ENCODE results near the gene FOXL3.

FOXL3 gene

GRCh38 chr7:305410-306151 is 15.6 kb downstream of the FOXL3 start:
- no peak overlapping the region for H4K8ac ChIP-seq (ENCODE audit: low read depth, low read length)
- no peak overlapping the region for H3K9ac ChIP-seq (ENCODE audit: low read length)
- no peaks in the 10 kb centered on the region for H3K79me1 ChIP-seq (ENCODE audit: low read length)
- no peaks in the 10 kb centered on the region for H3K27me3 ChIP-seq (ENCODE audit: insufficient read depth, low read length, poor library complexity)
- H3K27ac ChIP-seq (ENCODE audit: low read depth, low read length), result no peak overlapping the region
- no peak overlapping the region for H3K4me3 ChIP-seq (ENCODE audit: low read length)
- H3K23ac ChIP-seq (ENCODE audit: low read length), result no peak overlapping the region
- H3K4me2 ChIP-seq (ENCODE audit: low read length), result no peak overlapping the region
- no peaks in the 10 kb centered on the region for H3K4me1 ChIP-seq (ENCODE audit: control insufficient read depth, low read depth, low read length)
- H4K5ac ChIP-seq (ENCODE audit: low read length), result no peak overlapping the region
- no peak overlapping the region for H3K18ac ChIP-seq (ENCODE audit: low read length)
- no peak overlapping the region for H2AK5ac ChIP-seq (ENCODE audit: low read length)
- DNase-seq, result no peak
- no CpG with 5 or more reads among the region's 35 CpGs for WGBS (ENCODE audit: extremely low coverage, insufficient coverage, low lambda C conversion rate)
- H3K79me2 ChIP-seq (ENCODE audit: control insufficient read depth, insufficient read depth, low read length), result no peaks in the 10 kb centered on the region
- no peak overlapping the region for H3K4ac ChIP-seq (ENCODE audit: low read depth, low read length)
- no peaks in the 10 kb centered on the region for H3K36me3 ChIP-seq (ENCODE audit: control insufficient read depth, insufficient read depth, low read length)
- no peak overlapping the region for H2BK5ac ChIP-seq (ENCODE audit: low read length)
- no peak overlapping the region for H2BK120ac ChIP-seq (ENCODE audit: low read depth, low read length)
- H2BK15ac ChIP-seq (replicated peaks; ENCODE audit: low read depth), result no peak overlapping the region
- H3K56ac ChIP-seq (ENCODE audit: low read length), result no peak overlapping the region

GRCh38 chr7:307970-308369 is 18.0 kb downstream of the FOXL3 start:
- no peak overlapping the region for H3K4me3 ChIP-seq (ENCODE audit: low read length)
- H3K27me3 ChIP-seq (ENCODE audit: insufficient read depth, low read length, poor library complexity), result no peaks in the 10 kb centered on the region
- H3K79me1 ChIP-seq (ENCODE audit: low read length), result no peaks in the 10 kb centered on the region
- H2BK120ac ChIP-seq (ENCODE audit: low read depth, low read length), result no peak overlapping the region
- H3K79me2 ChIP-seq (ENCODE audit: control insufficient read depth, insufficient read depth, low read length), result no peaks in the 10 kb centered on the region
- H2BK15ac ChIP-seq (replicated peaks; ENCODE audit: low read depth), result no peak overlapping the region
- H2BK5ac ChIP-seq (ENCODE audit: low read length), result no peak overlapping the region
- no peak overlapping the region for H3K23ac ChIP-seq (ENCODE audit: low read length)
- no peak overlapping the region for H3K4me2 ChIP-seq (ENCODE audit: low read length)
- no peak for DNase-seq
- H3K4ac ChIP-seq (ENCODE audit: low read depth, low read length), result no peak overlapping the region
- WGBS (ENCODE audit: extremely low coverage, insufficient coverage, low lambda C conversion rate), result no CpG with 5 or more reads among the region's 3 CpGs
- H3K36me3 ChIP-seq (ENCODE audit: control insufficient read depth, insufficient read depth, low read length), result no peaks in the 10 kb centered on the region
- no peak overlapping the region for H4K8ac ChIP-seq (ENCODE audit: low read depth, low read length)
- no peak overlapping the region for H2AK5ac ChIP-seq (ENCODE audit: low read length)
- no peak overlapping the region for H4K5ac ChIP-seq (ENCODE audit: low read length)
- no peak overlapping the region for H3K56ac ChIP-seq (ENCODE audit: low read length)
- H3K9ac ChIP-seq (ENCODE audit: low read length), result no peak overlapping the region
- H3K27ac ChIP-seq (ENCODE audit: low read depth, low read length), result no peak overlapping the region
- no peak overlapping the region for H3K18ac ChIP-seq (ENCODE audit: low read length)
- no peaks in the 10 kb centered on the region for H3K4me1 ChIP-seq (ENCODE audit: control insufficient read depth, low read depth, low read length)

- no CpG with 5 or more reads among the region's 19 CpGs for WGBS (ENCODE audit: extremely low coverage, insufficient coverage, low lambda C conversion rate)
- Histone ChIP-seq H2AK5ac (ENCODE audit: low read length) (no peak overlapping the region), H3K4me1 (ENCODE audit: control insufficient read depth, low read depth, low read length) (no peaks in the 10 kb centered on the region), H3K36me3 (ENCODE audit: control insufficient read depth, insufficient read depth, low read length) (no peaks in the 10 kb centered on the region), H3K56ac (ENCODE audit: low read length) (no peak overlapping the region), H3K18ac (ENCODE audit: low read length) (no peak overlapping the region), H3K23ac (ENCODE audit: low read length) (no peak overlapping the region), H2BK15ac (replicated peaks; ENCODE audit: low read depth) (no peak overlapping the region), H3K79me2 (ENCODE audit: control insufficient read depth, insufficient read depth, low read length) (no peaks in the 10 kb centered on the region), H3K4me2 (ENCODE audit: low read length) (no peak overlapping the region), H2BK5ac (ENCODE audit: low read length) (no peak overlapping the region), H3K27me3 (ENCODE audit: insufficient read depth, low read length, poor library complexity) (no peaks in the 10 kb centered on the region), H2BK120ac (ENCODE audit: low read depth, low read length) (no peak overlapping the region), H3K79me1 (ENCODE audit: low read length) (no peaks in the 10 kb centered on the region), H4K8ac (ENCODE audit: low read depth, low read length) (no peak overlapping the region), H3K4ac (ENCODE audit: low read depth, low read length) (no peak overlapping the region), H3K9ac (ENCODE audit: low read length) (no peak overlapping the region), H4K5ac (ENCODE audit: low read length) (no peak overlapping the region), H3K27ac (ENCODE audit: low read depth, low read length) (no peak overlapping the region), H3K4me3 (ENCODE audit: low read length) (no peak overlapping the region)
- DNase-seq, result no peak
Observed at GRCh38 chr7:309586-310228, 19.7 kb downstream of the FOXL3 start.

GRCh38 chr7:311131-311680 is 21.2 kb downstream of the FOXL3 start:
- no peak overlapping the region for H4K8ac ChIP-seq (ENCODE audit: low read depth, low read length)
- H3K18ac ChIP-seq (ENCODE audit: low read length), result no peak overlapping the region
- no peak overlapping the region for H3K23ac ChIP-seq (ENCODE audit: low read length)
- no peaks in the 10 kb centered on the region for H3K79me2 ChIP-seq (ENCODE audit: control insufficient read depth, insufficient read depth, low read length)
- WGBS (ENCODE audit: extremely low coverage, insufficient coverage, low lambda C conversion rate), result no CpG with 5 or more reads among the region's 19 CpGs
- H3K27ac ChIP-seq (ENCODE audit: low read depth, low read length), result no peak overlapping the region
- no peak overlapping the region for H3K9ac ChIP-seq (ENCODE audit: low read length)
- H2BK15ac ChIP-seq (replicated peaks; ENCODE audit: low read depth), result no peak overlapping the region
- H3K27me3 ChIP-seq (ENCODE audit: insufficient read depth, low read length, poor library complexity), result no peaks in the 10 kb centered on the region
- H2BK5ac ChIP-seq (ENCODE audit: low read length), result no peak overlapping the region
- no peaks in the 10 kb centered on the region for H3K4me1 ChIP-seq (ENCODE audit: control insufficient read depth, low read depth, low read length)
- no peak overlapping the region for H3K4me2 ChIP-seq (ENCODE audit: low read length)
- H3K79me1 ChIP-seq (ENCODE audit: low read length), result no peaks in the 10 kb centered on the region
- H3K4ac ChIP-seq (ENCODE audit: low read depth, low read length), result no peak overlapping the region
- DNase-seq, result no peak
- H3K56ac ChIP-seq (ENCODE audit: low read length), result no peak overlapping the region
- H3K4me3 ChIP-seq (ENCODE audit: low read length), result no peak overlapping the region
- no peak overlapping the region for H4K5ac ChIP-seq (ENCODE audit: low read length)
- H3K36me3 ChIP-seq (ENCODE audit: control insufficient read depth, insufficient read depth, low read length), result no peaks in the 10 kb centered on the region
- no peak overlapping the region for H2AK5ac ChIP-seq (ENCODE audit: low read length)
- H2BK120ac ChIP-seq (ENCODE audit: low read depth, low read length), result no peak overlapping the region

- H3K56ac ChIP-seq (ENCODE audit: low read length), result no peak overlapping the region
- no peaks in the 10 kb centered on the region for H3K79me2 ChIP-seq (ENCODE audit: control insufficient read depth, insufficient read depth, low read length)
- DNase-seq, result no peak
- H2AK5ac ChIP-seq (ENCODE audit: low read length), result no peak overlapping the region
- no peaks in the 10 kb centered on the region for H3K79me1 ChIP-seq (ENCODE audit: low read length)
- H2BK5ac ChIP-seq (ENCODE audit: low read length), result no peak overlapping the region
- H3K9ac ChIP-seq (ENCODE audit: low read length), result no peak overlapping the region
- H3K4me2 ChIP-seq (ENCODE audit: low read length), result no peak overlapping the region
- H4K5ac ChIP-seq (ENCODE audit: low read length), result no peak overlapping the region
- H2BK15ac ChIP-seq (replicated peaks; ENCODE audit: low read depth), result no peak overlapping the region
- H3K23ac ChIP-seq (ENCODE audit: low read length), result no peak overlapping the region
- WGBS (ENCODE audit: extremely low coverage, insufficient coverage, low lambda C conversion rate), result no CpG with 5 or more reads among the region's 5 CpGs
- no peaks in the 10 kb centered on the region for H3K27me3 ChIP-seq (ENCODE audit: insufficient read depth, low read length, poor library complexity)
- no peak overlapping the region for H3K4me3 ChIP-seq (ENCODE audit: low read length)
- no peak overlapping the region for H3K18ac ChIP-seq (ENCODE audit: low read length)
- no peak overlapping the region for H3K27ac ChIP-seq (ENCODE audit: low read depth, low read length)
- H3K36me3 ChIP-seq (ENCODE audit: control insufficient read depth, insufficient read depth, low read length), result no peaks in the 10 kb centered on the region
- H4K8ac ChIP-seq (ENCODE audit: low read depth, low read length), result no peak overlapping the region
- H3K4ac ChIP-seq (ENCODE audit: low read depth, low read length), result no peak overlapping the region
- H3K4me1 ChIP-seq (ENCODE audit: control insufficient read depth, low read depth, low read length), result no peaks in the 10 kb centered on the region
- H2BK120ac ChIP-seq (ENCODE audit: low read depth, low read length), result no peak overlapping the region
Observed at GRCh38 chr7:311796-312195, 21.8 kb downstream of the FOXL3 start.

All from mesendoderm (in vitro differentiated cells).